Measurements from ENCODE around the gene TBCA.

GRCh38 chr5:77727190-77727589 lies 48.9 kb downstream of the TBCA start:
- TF ChIP-seq EZH2phosphoT487 (IDR thresholded peaks at IDR 0.05; ENCODE audit: borderline replicate concordance, low read length) = no peak
- no peak for TF ChIP-seq CTCF (conservative IDR thresholded peaks at IDR 0.05; ENCODE audit: low read depth, low read length)
